Lower lobe of right lung (tissue), 2 donors: ENCODE results near the gene VRK2. TPM values are rescaled to one million over a fixed set of nuclear protein-coding genes. Genes with fewer than 3 reads are reported as not detected.

Experiments
- ATAC-seq, 2 donors: fragments of 200-7000 bp; cut with Tn5 transposase; one replicate each; pipeline ENCODE4 v1.9.1; 2020 to 2022; ENCODE audit warnings: mild to moderate bottlenecking in 2 of 2, moderate library complexity in 2 of 2
- DNase-seq: peaks from one replicate; pipeline ENCODE4 v3.0.0-alpha.2; 2020
- H3K27ac ChIP-seq: fragments of 200-600 bp; one replicate; pipeline ENCODE4 v1.8.0; 2022
- H3K27me3 ChIP-seq: fragments of 200-600 bp; one replicate; pipeline ENCODE4 v1.8.0; 2022; ENCODE audit warnings: low read depth
- H3K36me3 ChIP-seq: fragments of 200-600 bp; one replicate; pipeline ENCODE4 v1.8.0; 2022; ENCODE audit warnings: mild to moderate bottlenecking
- H3K4me1 ChIP-seq: fragments of 200-600 bp; one replicate; pipeline ENCODE4 v1.8.0; 2022
- H3K4me3 ChIP-seq: fragments of 200-600 bp; one replicate; pipeline ENCODE4 v1.8.0; 2022; ENCODE audit warnings: mild to moderate bottlenecking
- H3K9me3 ChIP-seq: fragments of 200-600 bp; one replicate; pipeline ENCODE4 v1.8.0; 2022
- CTCF ChIP-seq: fragments of 200-600 bp; IDR thresholded peaks from one replicate; pipeline ENCODE4 v1.8.0; 2022; ENCODE audit warnings: antibody characterized with exemption, mild to moderate bottlenecking
- intact Hi-C: fragments of 100-400 bp; cut with DNase I; formaldehyde crosslinking; loops from one replicate; pipeline ENCODE4 v1.11.0; 2022
- total RNA-seq: library from RNA; stranded (reverse); fragmentation: NEBNext Ultra II Directional; extraction: Animal tissue kit (Norgen Biotek cat#: 25700); gene quantifications from one replicate; pipeline ENCODE4 v1.2.1, GENCODE V29; 2021
- donor health status: DM: no; HTN: yes; CAD: no; lungs with severe emphysema.

VRK2 gene
- total RNA-seq, 1 donor from 2014 or later: 25.7 TPM

- no peaks in the 10 kb centered on the region for H3K9me3 ChIP-seq
- no peak overlapping the region for H3K27ac ChIP-seq
- intact Hi-C loops: no loop called here
- H3K27me3 ChIP-seq: no peaks in the 10 kb centered on the region
- DNase-seq: no peak
- H3K4me3 ChIP-seq: no peak overlapping the region
- ATAC-seq: no peak
- no peaks in the 10 kb centered on the region for H3K4me1 ChIP-seq
- no peak for TF ChIP-seq CTCF
- H3K36me3 ChIP-seq: no peaks in the 10 kb centered on the region
Observed at GRCh38 chr2:58025150-58025933, 21.3 kb upstream of the VRK2 start.

- Histone ChIP-seq H3K27ac (no peak overlapping the region), H3K27me3 (no peaks in the 10 kb centered on the region), H3K36me3 (no peaks in the 10 kb centered on the region), H3K4me3 (no peak overlapping the region), H3K4me1 (no peaks in the 10 kb centered on the region), H3K9me3 (no peaks in the 10 kb centered on the region)
- no peak for DNase-seq
- intact Hi-C loops: no loop called here
- no peak for ATAC-seq
- no peak for TF ChIP-seq CTCF
Observed at GRCh38 chr2:58027029-58027428, 19.6 kb upstream of the VRK2 start.

GRCh38 chr2:58030771-58031170 is 15.8 kb upstream of the VRK2 start:
- no peak for TF ChIP-seq CTCF
- H3K4me1 ChIP-seq: no peaks in the 10 kb centered on the region

GRCh38 chr2:58032016-58032763 is 14.4 kb upstream of the VRK2 start:
- intact Hi-C loops: no loop called here
- no peaks in the 10 kb centered on the region for H3K9me3 ChIP-seq
- peak in 1 of 2 donors; percentile 55 for ATAC-seq
- no peaks in the 10 kb centered on the region for H3K27me3 ChIP-seq
- H3K4me3 ChIP-seq: no peak overlapping the region
- no peaks in the 10 kb centered on the region for H3K4me1 ChIP-seq
- no peaks in the 10 kb centered on the region for H3K36me3 ChIP-seq
- no peak for DNase-seq
- H3K27ac ChIP-seq: no peak overlapping the region
- TF ChIP-seq CTCF: no peak

More at GRCh38 chr2:58030771-58031170, 15.8 kb upstream of the VRK2 start:
- Histone ChIP-seq H3K9me3 (no peaks in the 10 kb centered on the region), H3K27ac (no peak overlapping the region), H3K27me3 (no peaks in the 10 kb centered on the region), H3K36me3 (no peaks in the 10 kb centered on the region), H3K4me3 (no peak overlapping the region)
- ATAC-seq: no peak
- intact Hi-C loops: no loop called here
- DNase-seq: no peak

- no peaks in the 10 kb centered on the region for H3K27me3 ChIP-seq
- DNase-seq: no peak
- H3K4me1 ChIP-seq: no peaks in the 10 kb centered on the region
- ATAC-seq: no peak
- no peaks in the 10 kb centered on the region for H3K9me3 ChIP-seq
- no peaks in the 10 kb centered on the region for H3K36me3 ChIP-seq
- H3K27ac ChIP-seq: no peak overlapping the region
- intact Hi-C loops: no loop called here
- TF ChIP-seq CTCF: no peak
- H3K4me3 ChIP-seq: no peak overlapping the region
Observed at GRCh38 chr2:58032764-58033080, 13.9 kb upstream of the VRK2 start.
